Measurements from ENCODE around the gene SMARCA2.

The SMARCA2 gene

DNA sequence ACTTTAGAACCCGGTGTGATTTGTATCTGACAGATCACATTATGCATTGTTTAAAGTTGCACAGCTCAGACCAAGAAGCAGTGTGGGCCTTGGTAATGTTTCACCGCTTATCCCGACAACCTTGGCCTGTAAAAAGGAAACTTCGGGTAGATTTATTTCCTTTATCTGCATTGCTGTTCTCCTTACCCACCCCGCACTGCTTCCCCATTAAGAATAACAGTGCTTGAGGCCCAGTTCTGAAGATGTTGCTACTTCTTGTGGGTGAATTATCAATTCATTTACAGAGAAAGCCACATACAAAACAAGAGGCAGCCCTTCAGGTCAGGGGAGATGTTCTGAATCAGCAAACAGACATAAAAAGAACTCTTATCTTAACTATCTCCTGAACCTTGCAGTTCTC is 8.4 kb downstream of the SMARCA2 start:
- no peak for DNase-seq (ENCODE audit: extremely low spot score)
- TF ChIP-seq, protein P1, sequence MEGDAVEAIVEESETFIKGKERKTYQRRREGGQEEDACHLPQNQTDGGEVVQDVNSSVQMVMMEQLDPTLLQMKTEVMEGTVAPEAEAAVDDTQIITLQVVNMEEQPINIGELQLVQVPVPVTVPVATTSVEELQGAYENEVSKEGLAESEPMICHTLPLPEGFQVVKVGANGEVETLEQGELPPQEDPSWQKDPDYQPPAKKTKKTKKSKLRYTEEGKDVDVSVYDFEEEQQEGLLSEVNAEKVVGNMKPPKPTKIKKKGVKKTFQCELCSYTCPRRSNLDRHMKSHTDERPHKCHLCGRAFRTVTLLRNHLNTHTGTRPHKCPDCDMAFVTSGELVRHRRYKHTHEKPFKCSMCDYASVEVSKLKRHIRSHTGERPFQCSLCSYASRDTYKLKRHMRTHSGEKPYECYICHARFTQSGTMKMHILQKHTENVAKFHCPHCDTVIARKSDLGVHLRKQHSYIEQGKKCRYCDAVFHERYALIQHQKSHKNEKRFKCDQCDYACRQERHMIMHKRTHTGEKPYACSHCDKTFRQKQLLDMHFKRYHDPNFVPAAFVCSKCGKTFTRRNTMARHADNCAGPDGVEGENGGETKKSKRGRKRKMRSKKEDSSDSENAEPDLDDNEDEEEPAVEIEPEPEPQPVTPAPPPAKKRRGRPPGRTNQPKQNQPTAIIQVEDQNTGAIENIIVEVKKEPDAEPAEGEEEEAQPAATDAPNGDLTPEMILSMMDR (IDR thresholded peaks at IDR 0.05; ENCODE audit: control extremely low read depth, extremely low read depth, low read depth, missing control alignments): no peak
- ChIA-PET CTCF (interaction anchor here (1.1 to 1.5 kb wide), 3 partner anchors 8 to 22 kb away, joined by 3 to 5 read pairs (median 4); partner anchors contain the start of gene SMARCA2), POLR2A (no interaction called here)

DNA sequence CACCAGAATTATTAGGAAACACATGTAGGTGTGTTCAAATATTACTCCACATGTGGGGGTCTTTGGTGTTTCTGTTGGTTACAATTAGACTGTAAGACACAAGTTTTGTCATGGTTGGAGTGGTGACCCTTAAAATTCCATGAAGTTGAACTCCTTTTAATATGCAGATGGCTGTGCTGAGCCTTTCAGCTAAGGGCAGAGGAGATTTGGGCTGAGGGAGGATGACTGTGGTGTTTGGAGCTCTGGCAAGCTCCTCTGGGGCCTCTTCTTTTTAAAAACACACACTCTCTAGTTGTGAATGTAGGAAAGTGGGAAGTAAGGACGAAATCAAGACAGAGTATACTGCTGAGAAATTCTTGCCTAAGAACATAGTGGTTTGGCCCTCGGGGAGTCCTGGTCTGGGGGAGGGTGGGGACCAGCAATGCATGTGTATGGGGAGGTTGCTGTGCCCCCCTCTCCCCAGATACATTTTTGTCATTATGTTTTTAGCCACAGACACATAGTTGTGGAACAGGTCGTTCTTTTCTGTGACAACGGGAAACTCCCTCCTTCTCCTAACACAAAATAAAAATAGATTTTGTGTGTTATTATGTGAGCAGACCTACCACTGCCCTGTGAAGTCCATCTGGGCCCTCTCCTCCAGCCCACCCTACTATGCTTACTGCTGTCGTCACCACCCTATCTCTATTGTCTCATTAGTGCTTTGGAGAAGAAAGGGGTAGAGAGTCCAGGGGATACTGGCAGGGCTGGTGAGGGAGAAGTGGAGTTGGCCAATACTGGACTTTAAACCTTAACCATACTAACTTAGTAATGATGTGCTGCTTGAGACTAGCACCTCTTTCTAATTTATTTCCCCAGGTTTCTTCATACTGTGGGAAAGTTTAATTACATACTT is 10.0 kb downstream of the SMARCA2 start:
- ChIA-PET POLR2A (interaction anchor here (0.6 kb wide), 1 partner anchor 14 kb away, joined by 3 read pairs; no protein-coding TSS in a partner anchor), CTCF (interaction anchor here (0.6 to 1.5 kb wide), 3 partner anchors 7 to 17 kb away, joined by 3 to 5 read pairs (median 3); partner anchors contain the start of gene SMARCA2)
- TF ChIP-seq, protein P1 (IDR thresholded peaks at IDR 0.05; ENCODE audit: control extremely low read depth, extremely low read depth, low read depth, missing control alignments): no peak
- no peak for DNase-seq (ENCODE audit: extremely low spot score)

DNA sequence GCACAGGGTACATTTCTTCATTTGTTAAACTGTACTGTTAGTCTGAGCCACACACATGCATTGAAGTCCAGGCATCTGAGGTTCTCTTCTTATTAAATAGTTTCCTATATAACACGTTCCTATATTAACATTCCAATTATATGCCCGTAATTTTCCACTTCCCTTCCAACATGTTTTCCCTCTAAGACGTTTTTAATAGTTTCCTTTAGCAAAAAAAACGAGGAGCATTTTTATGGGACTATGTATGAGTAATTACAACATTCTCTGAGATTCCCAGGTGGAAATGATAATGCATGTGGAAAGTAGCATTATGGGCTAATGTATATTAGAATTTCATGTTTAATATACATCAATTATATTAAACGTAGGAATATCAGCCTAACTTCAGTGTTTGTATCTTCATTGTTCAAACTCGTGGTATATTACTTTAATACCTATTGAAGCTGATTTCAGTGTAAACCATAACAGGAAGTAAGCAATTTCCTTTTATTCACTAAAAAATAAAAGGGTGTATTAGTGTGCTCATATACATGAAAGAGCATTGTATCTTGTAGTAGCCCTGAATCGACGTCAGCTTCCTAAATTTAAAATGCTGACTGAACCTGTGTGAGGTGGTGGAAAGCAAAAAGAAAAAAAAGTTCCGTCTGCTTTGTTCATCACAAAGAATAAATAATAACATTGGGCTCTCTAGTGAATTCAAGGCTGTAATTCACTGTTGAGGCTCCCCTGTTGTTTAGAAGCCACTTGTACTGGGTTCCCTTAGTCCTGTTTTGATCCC is 11.3 kb downstream of the SMARCA2 start:
- ChIA-PET CTCF (interaction anchor here (0.9 to 1.2 kb wide), 4 partner anchors 8 to 13 kb away, joined by 3 to 5 read pairs (median 4); no protein-coding TSS in a partner anchor), POLR2A (no interaction called here)
- no peak for DNase-seq (ENCODE audit: extremely low spot score)
- TF ChIP-seq, protein P1 (IDR thresholded peaks at IDR 0.05; ENCODE audit: control extremely low read depth, extremely low read depth, low read depth, missing control alignments): no peak

DNA sequence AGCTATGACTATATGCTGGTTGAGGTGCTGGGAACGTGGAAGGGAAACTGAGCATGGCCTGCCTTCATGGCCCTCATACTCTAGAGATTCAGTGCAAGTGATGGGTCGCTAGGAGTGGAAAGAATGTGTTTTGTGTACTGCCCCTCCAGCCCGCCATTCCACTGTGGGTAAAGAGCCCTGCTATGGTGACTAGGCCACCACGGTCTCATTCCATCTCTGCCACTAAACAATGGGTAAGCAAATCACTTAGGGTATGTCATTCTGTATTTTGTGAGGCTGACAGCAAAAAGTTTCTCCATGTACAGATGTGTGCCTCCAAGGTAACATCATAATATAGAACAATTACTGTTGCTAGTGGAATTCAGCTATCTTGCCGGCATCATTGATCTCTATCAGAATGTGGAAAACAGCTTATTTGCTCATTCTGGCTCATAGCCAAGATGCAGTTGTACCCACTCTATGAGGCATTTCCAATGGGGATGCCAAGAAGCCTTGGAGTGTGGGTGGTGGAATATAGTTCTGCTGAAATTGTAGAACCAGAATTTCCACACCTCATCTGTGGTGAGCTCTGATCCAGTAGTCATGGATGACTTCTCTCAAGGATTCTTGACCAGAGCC is 12.5 kb downstream of the SMARCA2 start:
- DNase-seq (ENCODE audit: extremely low spot score): no peak
- ChIA-PET CTCF (interaction anchor here (1.1 to 1.9 kb wide), 7 partner anchors 10 to 64 kb away, joined by 3 to 6 read pairs (median 5); no protein-coding TSS in a partner anchor), POLR2A (no interaction called here)
- TF ChIP-seq, protein P1 (IDR thresholded peaks at IDR 0.05; ENCODE audit: control extremely low read depth, extremely low read depth, low read depth, missing control alignments): no peak

DNA sequence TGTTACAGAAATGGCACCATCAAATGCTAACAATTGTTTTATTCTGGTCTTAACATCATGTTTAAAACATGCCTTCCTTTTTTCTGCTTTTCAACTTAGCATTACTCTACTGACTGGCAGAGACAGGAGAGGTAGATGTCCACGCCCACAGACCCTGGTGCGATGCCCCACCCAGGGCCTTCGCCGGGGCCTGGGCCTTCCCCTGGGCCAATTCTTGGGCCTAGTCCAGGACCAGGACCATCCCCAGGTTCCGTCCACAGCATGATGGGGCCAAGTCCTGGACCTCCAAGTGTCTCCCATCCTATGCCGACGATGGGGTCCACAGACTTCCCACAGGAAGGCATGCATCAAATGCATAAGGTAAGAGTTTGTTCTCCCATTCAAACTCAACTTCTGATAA is 13.7 kb downstream of the SMARCA2 start:
- TF ChIP-seq, protein P1 (IDR thresholded peaks at IDR 0.05; ENCODE audit: control extremely low read depth, extremely low read depth, low read depth, missing control alignments): no peak
- ChIA-PET POLR2A (no interaction called here), CTCF (interaction anchor here (1.1 to 1.9 kb wide), 3 partner anchors 8 to 58 kb away, joined by 3 to 6 read pairs (median 6); no protein-coding TSS in a partner anchor)
- no peak for DNase-seq (ENCODE audit: extremely low spot score)
